Neural crest cell (in vitro differentiated cells): Measurements from ENCODE around the gene ITGB3BP. TPM values are rescaled to one million over a fixed set of nuclear protein-coding genes. Genes with fewer than 3 reads are reported as not detected.

Experiments used
- DNase-seq: peaks from one replicate; pipeline ENCODE4 v3.0.0; 2021; ENCODE audit warnings: low read depth, mixed read lengths, low spot score
- H3K27ac Mint-ChIP-seq: one replicate; pipeline ENCODE4 v1.8.0; 2021; ENCODE audit warnings: mild to moderate bottlenecking, mixed read lengths; ENCODE audit not compliant: unreplicated experiment
- H3K27me3 Mint-ChIP-seq: 2 replicates; pipeline ENCODE4 v1.8.0; 2021; ENCODE audit warnings: low read depth, mild to moderate bottlenecking, mixed read lengths
- H3K36me3 Mint-ChIP-seq: 2 replicates; pipeline ENCODE4 v1.8.0; 2021; ENCODE audit warnings: low read depth, mild to moderate bottlenecking, mixed read lengths
- H3K4me1 Mint-ChIP-seq: 2 replicates; pipeline ENCODE4 v1.8.0; 2021; ENCODE audit warnings: mixed read lengths
- H3K4me3 Mint-ChIP-seq: one replicate; pipeline ENCODE4 v1.8.0; 2021; ENCODE audit warnings: mild to moderate bottlenecking, mixed read lengths
- H3K9me3 Mint-ChIP-seq: 2 replicates; pipeline ENCODE4 v1.8.0; 2021; ENCODE audit warnings: mixed read lengths
- CTCF ChIP-seq: fragments of 200-600 bp; sonication (generic); conservative IDR thresholded peaks from 2 replicates; pipeline ENCODE4 v1.5.0; 2021; ENCODE audit warnings: antibody characterized with exemption, mild to moderate bottlenecking
- total RNA-seq: library from RNA; stranded (reverse); gene quantifications from 2 replicates; pipeline ENCODE4 v1.2.1, GENCODE V29; 2021

ITGB3BP gene
- total RNA-seq, 1 donor from 2014 or later = 55.8 TPM

- Mint-ChIP-seq H3K9me3 (no peaks in the 10 kb centered on the region), H3K27me3 (no peaks in the 10 kb centered on the region), H3K4me3 (no peak overlapping the region), H3K4me1 (no peaks in the 10 kb centered on the region), H3K27ac (no peak overlapping the region), H3K36me3 (peaks cover 3% of the 10 kb centered on the region)
- no peak for DNase-seq
- TF ChIP-seq CTCF = no peak
Measured at GRCh38 chr1:63453232-63453631, 69.8 kb downstream of the ITGB3BP start.

- H3K27ac Mint-ChIP-seq = no peak overlapping the region
- no peak for TF ChIP-seq CTCF
- DNase-seq = no peak
- H3K36me3 Mint-ChIP-seq = no peaks in the 10 kb centered on the region
- H3K27me3 Mint-ChIP-seq = no peaks in the 10 kb centered on the region
- H3K9me3 Mint-ChIP-seq = no peaks in the 10 kb centered on the region
- H3K4me1 Mint-ChIP-seq = no peaks in the 10 kb centered on the region
- no peak overlapping the region for H3K4me3 Mint-ChIP-seq
Measured at GRCh38 chr1:63450416-63450815, 72.6 kb downstream of the ITGB3BP start.

- H3K4me3 Mint-ChIP-seq = no peak overlapping the region
- DNase-seq = no peak
- TF ChIP-seq CTCF = no peak
- no peaks in the 10 kb centered on the region for H3K4me1 Mint-ChIP-seq
- H3K9me3 Mint-ChIP-seq = no peaks in the 10 kb centered on the region
- no peak overlapping the region for H3K27ac Mint-ChIP-seq
- H3K27me3 Mint-ChIP-seq = no peaks in the 10 kb centered on the region
- no peaks in the 10 kb centered on the region for H3K36me3 Mint-ChIP-seq
Measured at GRCh38 chr1:63448731-63449246, 74.2 kb downstream of the ITGB3BP start.

GRCh38 chr1:63442141-63442475 is 80.9 kb downstream of the ITGB3BP start:
- H3K36me3 Mint-ChIP-seq = no peaks in the 10 kb centered on the region
- H3K27me3 Mint-ChIP-seq = no peaks in the 10 kb centered on the region
- DNase-seq = no peak
- no peaks in the 10 kb centered on the region for H3K9me3 Mint-ChIP-seq
- no peak overlapping the region for H3K27ac Mint-ChIP-seq
- H3K4me1 Mint-ChIP-seq = peaks cover 5% of the 10 kb centered on the region
- H3K4me3 Mint-ChIP-seq = no peak overlapping the region
- TF ChIP-seq CTCF = no peak

GRCh38 chr1:63435161-63435560 is 87.9 kb downstream of the ITGB3BP start:
- Mint-ChIP-seq H3K4me3 (no peak overlapping the region), H3K9me3 (peaks cover 5% of the 10 kb centered on the region), H3K36me3 (peaks cover 15% of the 10 kb centered on the region), H3K27ac (no peak overlapping the region), H3K4me1 (no peaks in the 10 kb centered on the region), H3K27me3 (no peaks in the 10 kb centered on the region)
- TF ChIP-seq CTCF = no peak
- DNase-seq = no peak

- peaks cover 27% of the 10 kb centered on the region for H3K36me3 Mint-ChIP-seq
- H3K27ac Mint-ChIP-seq = no peak overlapping the region
- TF ChIP-seq CTCF = no peak
- no peak overlapping the region for H3K4me3 Mint-ChIP-seq
- H3K9me3 Mint-ChIP-seq = peaks cover 8% of the 10 kb centered on the region
- no peaks in the 10 kb centered on the region for H3K4me1 Mint-ChIP-seq
- DNase-seq = no peak
- H3K27me3 Mint-ChIP-seq = no peaks in the 10 kb centered on the region
Measured at GRCh38 chr1:63429281-63429680, 93.7 kb downstream of the ITGB3BP start.
